ENCODE results near the gene PSD.

The PSD gene

DNA sequence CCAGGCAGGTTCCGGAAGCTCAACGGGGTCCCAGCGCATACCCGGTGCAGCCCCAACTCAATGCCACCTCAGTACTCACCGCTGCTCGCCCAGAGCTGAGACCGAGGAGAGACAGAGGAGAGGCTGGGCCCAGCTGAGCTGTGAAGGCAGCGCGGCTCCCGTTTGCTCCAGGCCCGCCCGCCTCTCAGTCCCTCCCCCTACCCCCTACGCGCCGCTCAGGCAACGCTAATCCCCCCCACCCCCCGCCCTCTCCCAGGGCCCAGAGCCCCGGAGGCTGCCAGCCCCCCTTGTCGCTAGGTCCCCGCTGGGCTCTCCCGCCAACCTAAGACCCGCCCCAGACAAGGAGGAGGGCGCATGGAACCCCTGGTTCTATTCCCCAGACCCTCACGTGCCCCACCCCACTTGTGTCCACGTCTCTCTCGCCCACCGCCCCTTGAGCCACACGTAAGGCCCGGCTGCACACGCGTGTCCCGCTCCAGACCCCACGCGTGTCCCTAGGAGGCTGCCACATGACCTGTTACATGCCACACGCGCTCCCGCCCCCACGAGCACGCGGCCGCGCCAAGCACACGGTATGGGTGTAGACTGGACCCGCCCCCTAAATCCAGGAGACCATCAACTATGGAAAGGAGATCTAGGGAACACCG, at the start of gene PSD:
TSS of gene PSD (minus strand) at position 164 of the 647 bp plus-strand sequence. CDS start 1,747 bp downstream, outside the sequence.
- peak within 1 kb of the TSS; percentile 91 for H3K4me3 ChIP-seq (replicated peaks; ENCODE audit: low read depth, low read length)
- TF ChIP-seq, protein P1, sequence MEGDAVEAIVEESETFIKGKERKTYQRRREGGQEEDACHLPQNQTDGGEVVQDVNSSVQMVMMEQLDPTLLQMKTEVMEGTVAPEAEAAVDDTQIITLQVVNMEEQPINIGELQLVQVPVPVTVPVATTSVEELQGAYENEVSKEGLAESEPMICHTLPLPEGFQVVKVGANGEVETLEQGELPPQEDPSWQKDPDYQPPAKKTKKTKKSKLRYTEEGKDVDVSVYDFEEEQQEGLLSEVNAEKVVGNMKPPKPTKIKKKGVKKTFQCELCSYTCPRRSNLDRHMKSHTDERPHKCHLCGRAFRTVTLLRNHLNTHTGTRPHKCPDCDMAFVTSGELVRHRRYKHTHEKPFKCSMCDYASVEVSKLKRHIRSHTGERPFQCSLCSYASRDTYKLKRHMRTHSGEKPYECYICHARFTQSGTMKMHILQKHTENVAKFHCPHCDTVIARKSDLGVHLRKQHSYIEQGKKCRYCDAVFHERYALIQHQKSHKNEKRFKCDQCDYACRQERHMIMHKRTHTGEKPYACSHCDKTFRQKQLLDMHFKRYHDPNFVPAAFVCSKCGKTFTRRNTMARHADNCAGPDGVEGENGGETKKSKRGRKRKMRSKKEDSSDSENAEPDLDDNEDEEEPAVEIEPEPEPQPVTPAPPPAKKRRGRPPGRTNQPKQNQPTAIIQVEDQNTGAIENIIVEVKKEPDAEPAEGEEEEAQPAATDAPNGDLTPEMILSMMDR (IDR thresholded peaks at IDR 0.05; ENCODE audit: low read depth, low read length, missing control alignments) = no peak
- no peak for DNase-seq (ENCODE audit: extremely low read depth, low read depth)

DNA sequence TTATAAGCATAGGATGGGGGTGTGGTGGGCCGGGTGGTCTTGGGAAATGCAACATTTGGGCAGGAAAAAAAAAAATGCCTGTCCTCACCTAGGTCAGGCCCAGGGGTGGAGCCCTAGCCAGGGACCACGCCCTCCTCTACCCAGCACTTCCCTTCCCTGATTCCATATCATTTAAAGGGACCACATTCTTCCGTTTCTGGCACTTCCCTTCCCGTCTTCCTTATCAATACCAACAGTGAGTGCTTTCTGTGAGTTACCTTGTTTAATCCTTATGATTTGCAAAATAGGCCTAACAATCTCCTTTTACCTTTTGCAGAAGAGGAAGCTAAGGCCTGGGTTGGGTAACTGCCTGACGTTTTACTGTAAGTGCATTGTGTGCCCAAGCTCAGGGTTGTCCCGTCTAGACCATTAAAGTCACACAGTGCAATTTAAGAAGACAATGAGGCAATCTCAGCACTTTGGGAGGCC, 49.4 kb upstream of the PSD start:
- no peak for DNase-seq (ENCODE audit: extremely low read depth, low read depth)
- no peak overlapping the region for H3K4me3 ChIP-seq (replicated peaks; ENCODE audit: low read depth, low read length)
- TF ChIP-seq, protein P1 (IDR thresholded peaks at IDR 0.05; ENCODE audit: low read depth, low read length, missing control alignments) = no peak

DNA sequence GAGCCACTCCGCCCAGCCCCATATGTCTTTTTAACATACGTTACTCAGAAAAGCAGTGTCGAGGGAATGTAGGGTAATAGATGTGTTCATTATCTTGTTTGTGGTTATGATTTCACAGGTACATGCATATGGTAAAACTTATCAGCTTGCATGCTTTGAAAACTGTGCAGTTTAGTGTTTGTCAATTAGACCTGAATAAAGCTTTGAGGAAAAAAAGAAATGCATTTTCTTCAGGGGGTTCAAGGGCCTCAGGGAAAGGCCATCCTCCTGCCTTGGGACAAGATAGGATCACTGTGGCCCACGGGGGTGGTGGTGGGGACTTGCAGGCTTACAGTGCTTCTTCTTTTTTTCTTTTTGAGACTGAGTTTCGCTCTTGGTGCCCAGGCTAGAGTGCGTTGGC, 48.7 kb upstream of the PSD start:
- TF ChIP-seq, protein P1 (IDR thresholded peaks at IDR 0.05; ENCODE audit: low read depth, low read length, missing control alignments) = no peak
- no peak overlapping the region for H3K4me3 ChIP-seq (replicated peaks; ENCODE audit: low read depth, low read length)
- DNase-seq (ENCODE audit: extremely low read depth, low read depth) = no peak

DNA sequence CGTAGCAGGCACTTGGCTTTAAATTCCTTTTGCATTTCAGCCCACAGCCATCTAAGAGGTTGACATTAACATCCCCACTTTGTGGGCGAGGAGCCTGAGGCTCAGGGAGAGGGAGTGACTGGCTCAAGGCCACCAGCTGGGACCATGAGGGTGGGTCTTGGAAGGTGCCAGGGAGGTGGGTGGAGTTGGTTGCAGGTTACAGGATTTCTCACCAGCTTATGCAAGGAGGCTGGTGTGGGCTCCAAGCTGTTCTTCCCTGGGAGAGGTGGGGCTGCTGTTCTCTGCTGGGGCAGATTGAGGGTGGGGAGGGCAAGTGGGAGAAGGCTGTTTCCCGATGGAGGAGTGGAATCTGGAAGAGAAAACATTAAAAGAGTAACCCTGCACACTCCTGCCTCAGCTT, 46.9 kb upstream of the PSD start:
- TF ChIP-seq, protein P1 (IDR thresholded peaks at IDR 0.05; ENCODE audit: low read depth, low read length, missing control alignments) = no peak
- H3K4me3 ChIP-seq (replicated peaks; ENCODE audit: low read depth, low read length) = no peak overlapping the region
- DNase-seq (ENCODE audit: extremely low read depth, low read depth) = no peak

DNA sequence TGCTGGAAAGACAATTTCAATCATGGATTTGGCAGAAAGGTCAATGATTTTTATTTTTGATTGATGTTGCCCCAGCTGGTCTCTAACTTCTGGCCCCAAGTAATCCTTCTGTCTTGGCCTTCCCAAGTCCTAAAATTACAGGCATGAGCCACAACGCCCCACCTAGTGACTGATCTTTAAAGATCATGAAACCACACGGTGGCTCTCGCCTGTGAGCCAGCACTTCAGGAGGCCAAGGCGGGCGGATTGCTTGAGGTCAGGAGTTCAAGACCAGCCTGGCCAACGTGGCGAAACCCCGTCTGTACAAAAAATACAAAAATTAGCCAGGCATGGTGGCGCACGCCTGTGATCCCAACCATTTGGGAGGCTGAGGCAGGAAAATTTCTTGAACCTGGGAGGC, 45.4 kb upstream of the PSD start:
- H3K4me3 ChIP-seq (replicated peaks; ENCODE audit: low read depth, low read length) = no peak overlapping the region
- TF ChIP-seq, protein P1 (IDR thresholded peaks at IDR 0.05; ENCODE audit: low read depth, low read length, missing control alignments) = no peak
- DNase-seq (ENCODE audit: extremely low read depth, low read depth) = no peak

DNA sequence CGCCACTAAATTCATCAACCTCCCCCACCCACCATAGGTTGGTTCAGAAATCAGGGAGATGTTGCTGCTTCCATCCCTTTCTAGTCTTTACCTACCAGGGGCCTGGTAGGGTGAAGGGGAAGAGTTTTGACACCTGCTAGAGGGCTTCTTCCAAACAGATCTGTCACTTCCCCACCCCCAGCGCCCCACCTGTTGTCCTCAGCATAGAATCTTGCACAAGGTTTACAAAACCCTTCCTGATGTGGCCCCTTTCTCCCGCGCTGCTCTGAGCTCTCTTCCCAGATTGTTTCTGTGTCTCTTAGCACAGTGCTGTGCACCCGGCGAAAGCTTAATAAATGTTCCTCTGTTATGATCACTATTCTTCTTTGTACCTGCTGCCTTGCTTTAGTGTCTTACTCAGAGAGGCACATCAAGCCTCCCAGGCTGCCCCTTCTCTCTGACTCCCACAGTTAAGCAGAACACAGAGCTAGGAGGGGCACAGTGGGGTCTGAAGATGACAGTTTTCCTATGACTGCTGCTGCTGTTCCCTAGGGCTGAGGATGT, 44.0 kb upstream of the PSD start:
- TF ChIP-seq, protein P1 (IDR thresholded peaks at IDR 0.05; ENCODE audit: low read depth, low read length, missing control alignments) = no peak
- no peak for DNase-seq (ENCODE audit: extremely low read depth, low read depth)
- H3K4me3 ChIP-seq (replicated peaks; ENCODE audit: low read depth, low read length) = no peak overlapping the region
